Amygdala (tissue), 56 donors: ENCODE data around the gene OPRD1.
A peak's percentile ranks its signal among the peaks of the same experiment; 100 is the strongest.

Experiments
- DNase-seq, 56 donors: peaks; one replicate each; lab custom pipeline; 2025; lab: John Stamatoyannopoulos, UW

OPRD1 gene

GRCh38 chr1:28897789-28898188 is 85.8 kb downstream of the OPRD1 start:
- no peak for DNase-seq

GRCh38 chr1:28898405-28898881 is 86.5 kb downstream of the OPRD1 start:
- DNase-seq = peak in 8 of 56 donors; percentile 2 to 68 (median 9)

- DNase-seq = no peak
These were observed 87.3 kb downstream of the OPRD1 start for GRCh38 chr1:28899267-28899666.

- no peak for DNase-seq
These were observed 88.6 kb downstream of the OPRD1 start for GRCh38 chr1:28900562-28900961.

- no peak for DNase-seq
These were observed 90.8 kb downstream of the OPRD1 start for GRCh38 chr1:28902738-28903137.

GRCh38 chr1:28905921-28906666 is 94.1 kb downstream of the OPRD1 start:
- no peak for DNase-seq

GRCh38 chr1:28909198-28909597 is 97.2 kb downstream of the OPRD1 start:
- DNase-seq = no peak

- DNase-seq = no peak
These were observed 98.6 kb downstream of the OPRD1 start for GRCh38 chr1:28910379-28911115.

GRCh38 chr1:28913786-28914227 is 101.8 kb downstream of the OPRD1 start:
- DNase-seq = no peak

GRCh38 chr1:28914228-28915030 is 102.5 kb downstream of the OPRD1 start, which contains the start of gene EPB41:
Gene EPB41, plus strand, starts transcription at chr1:28914569. Its CDS starts 72,869 bp downstream, at chr1:28987438.
- DNase-seq = peak in 55 of 56 donors; percentile 18 to 86 (median 70)

GRCh38 chr1:28915031-28915895 is 103.3 kb downstream of the OPRD1 start:
- DNase-seq = peak in 8 of 56 donors; percentile 11 to 32 (median 19)

GRCh38 chr1:28917757-28918118 is 105.8 kb downstream of the OPRD1 start:
- no peak for DNase-seq
